HG03378 (cell line): Measurements from ENCODE around the gene MXRA8.

Experiments
- ATAC-seq: cut with Tn5 transposase; IDR thresholded peaks from one replicate; pipeline ENCODE4 v1.9.1; 2021; ENCODE audit warnings: mild to moderate bottlenecking, moderate library complexity; ENCODE audit not compliant: unreplicated experiment

Gene MXRA8

GRCh38 chr1:1309251-1310108, 48.9 kb downstream of the MXRA8 start:
- no peak for ATAC-seq

GRCh38 chr1:1308756-1309250, 49.6 kb downstream of the MXRA8 start:
- no peak for ATAC-seq

DNA sequence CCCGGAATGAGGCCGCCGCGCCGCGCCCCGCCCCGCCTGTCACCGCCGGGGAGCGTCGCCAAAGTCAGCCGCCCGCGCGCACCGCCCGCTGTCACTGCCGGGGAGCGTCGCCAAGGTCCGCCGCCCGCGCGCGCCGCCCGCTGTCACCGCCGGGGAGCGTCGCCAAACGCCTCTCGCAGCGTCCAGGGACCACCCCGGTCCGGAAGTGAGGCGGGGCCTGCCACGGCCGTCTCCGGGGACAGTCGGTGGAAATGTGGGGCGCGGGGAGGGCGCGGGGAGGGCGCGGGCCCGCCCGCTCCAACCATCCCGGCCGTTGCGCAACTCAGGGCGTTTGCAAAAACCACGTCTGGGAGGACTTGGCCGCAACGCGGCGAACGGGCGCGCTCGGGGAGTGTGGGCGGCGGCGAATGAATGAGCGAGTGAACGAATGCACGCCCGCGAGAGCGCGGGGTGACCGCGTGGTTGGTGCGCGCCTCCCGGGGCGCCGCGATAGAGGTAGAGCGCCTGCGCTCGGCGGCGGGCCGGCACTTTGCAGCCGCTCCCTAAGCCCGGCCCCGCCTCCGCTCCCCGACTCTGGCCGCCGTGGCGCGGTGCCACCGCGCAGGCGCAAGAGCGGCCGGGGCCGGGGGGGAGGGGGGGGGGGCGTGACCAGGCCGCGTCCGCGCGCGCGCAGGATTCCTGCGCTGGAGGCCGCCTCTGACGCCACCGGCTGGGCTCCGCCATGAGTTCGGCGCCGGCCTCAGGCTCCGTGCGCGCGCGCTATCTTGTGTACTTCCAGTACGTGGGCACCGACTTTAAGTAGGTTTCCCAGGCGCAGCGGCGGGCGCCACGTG, 50.2 kb downstream of the MXRA8 start, which contains the start of the genes ACAP3 and PUSL1:
TSS of gene ACAP3 (minus strand) at position 8 of the 833 bp plus-strand sequence. CDS start 115 bp downstream, outside the sequence.
TSS of gene PUSL1 (plus strand) at position 675 of the 833 bp plus-strand sequence. CDS start at position 722, 47 bp downstream.
- ATAC-seq = no peak

DNA sequence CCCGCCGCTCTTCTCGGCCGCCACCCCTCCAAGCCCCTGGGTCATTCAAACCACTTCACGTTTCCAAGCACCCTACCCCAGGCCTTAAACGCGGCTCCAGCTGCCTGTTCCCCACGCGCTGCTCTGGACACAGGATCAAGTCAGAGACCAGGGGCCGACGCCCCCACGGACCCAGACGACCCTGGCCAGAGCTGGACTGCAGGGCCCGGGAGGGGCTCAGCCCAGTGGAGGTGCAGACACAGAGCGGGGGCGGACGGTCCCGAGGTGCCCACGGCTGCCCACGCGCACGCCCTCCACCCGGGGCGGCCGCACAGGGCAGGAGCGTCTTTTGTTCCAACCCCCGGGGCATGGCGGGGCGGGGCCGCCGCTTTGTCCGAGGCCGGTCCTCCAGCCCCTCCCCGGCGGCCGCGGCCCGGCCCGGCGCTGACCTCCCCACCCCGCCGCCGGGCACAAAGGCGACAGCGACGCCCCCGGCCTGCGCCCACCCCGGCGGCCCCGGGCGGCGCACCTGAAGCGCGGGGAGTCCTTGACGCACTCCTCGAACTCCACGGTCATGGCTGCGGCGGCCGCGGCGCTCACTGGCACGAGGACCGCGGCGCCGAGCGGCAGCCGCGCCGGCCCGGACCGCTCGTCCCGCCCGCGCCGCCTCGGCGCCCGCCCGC, 51.0 kb downstream of the MXRA8 start:
- no peak for ATAC-seq

DNA sequence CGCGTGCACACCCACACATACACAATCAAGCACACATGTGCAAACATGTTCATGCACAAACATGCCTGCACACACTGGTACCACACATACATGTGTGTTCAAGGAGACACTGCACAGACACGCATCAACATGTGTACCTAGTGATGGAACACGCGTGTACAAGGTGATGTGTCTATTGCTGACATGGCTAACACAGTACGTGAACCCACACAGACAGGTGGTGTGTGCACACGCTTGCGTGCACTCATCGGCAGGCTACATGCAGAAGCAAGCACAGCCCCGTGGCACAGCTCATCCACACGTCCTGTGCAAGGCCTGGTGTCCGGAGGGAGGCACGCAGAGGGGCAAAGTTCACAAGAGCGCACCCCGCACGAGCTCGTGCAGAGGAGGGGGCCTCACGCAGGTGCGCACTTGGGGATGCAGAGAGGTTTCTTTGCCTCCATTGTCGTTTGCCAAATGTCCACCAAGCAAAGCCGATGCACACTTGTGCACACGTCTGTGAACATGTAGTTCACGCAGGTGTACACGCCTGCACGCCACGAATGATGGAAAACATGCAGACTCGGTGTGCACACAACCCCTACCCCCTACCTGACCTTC, 51.6 kb downstream of the MXRA8 start:
- no peak for ATAC-seq

DNA sequence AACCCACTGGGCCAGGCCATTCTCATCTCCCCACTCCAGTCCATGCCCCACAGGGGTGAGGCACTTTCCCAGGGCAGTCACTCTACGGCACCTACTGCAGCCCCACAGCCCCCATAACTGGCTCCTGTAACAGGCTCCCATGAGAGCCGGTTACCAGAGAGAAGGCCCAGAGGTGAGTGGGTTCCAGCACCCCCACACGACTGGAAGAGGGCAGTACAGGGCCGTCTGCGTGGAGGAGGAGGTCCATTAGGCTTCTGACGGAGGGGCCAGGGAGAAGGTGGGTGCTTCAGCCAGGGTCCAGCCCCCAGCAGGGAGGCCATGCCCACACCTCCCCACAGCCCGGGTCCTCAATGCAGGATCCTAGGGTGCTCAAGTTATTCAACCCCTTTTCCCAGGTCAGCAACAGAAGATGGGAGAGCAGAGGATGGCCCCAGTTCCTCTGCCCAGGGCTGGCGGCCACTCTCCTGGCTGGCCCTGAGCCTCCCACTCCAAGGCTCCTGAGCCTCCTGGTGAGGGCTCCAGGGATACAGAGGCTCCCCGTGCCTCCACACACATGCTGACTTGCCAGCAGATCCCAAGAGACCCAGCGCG, 52.2 kb downstream of the MXRA8 start:
- ATAC-seq = no peak

GRCh38 chr1:1305300-1306069, 52.9 kb downstream of the MXRA8 start:
- ATAC-seq = no peak

- no peak for ATAC-seq
These were observed 53.7 kb downstream of the MXRA8 start for GRCh38 chr1:1304331-1305299.

- no peak for ATAC-seq
These were observed 54.6 kb downstream of the MXRA8 start for GRCh38 chr1:1303736-1304135.

GRCh38 chr1:1302951-1303509, 55.3 kb downstream of the MXRA8 start:
- ATAC-seq = no peak
